Upper lobe of right lung (tissue), 1 donor: ENCODE results near the gene MYO16. TPM values are rescaled to one million over a fixed set of nuclear protein-coding genes. Genes with fewer than 3 reads are reported as not detected.

Source experiments
- ATAC-seq: fragments of 200-7000 bp; cut with Tn5 transposase; one replicate; pipeline ENCODE4 v1.9.1; 2020; ENCODE audit warnings: mild to moderate bottlenecking, moderate library complexity
- DNase-seq: peaks from one replicate; pipeline ENCODE4 v3.0.0-alpha.2; 2020
- H3K27ac ChIP-seq: fragments of 200-600 bp; one replicate; pipeline ENCODE4 v1.8.0; 2022
- H3K27me3 ChIP-seq: fragments of 200-600 bp; one replicate; pipeline ENCODE4 v1.8.0; 2022; ENCODE audit warnings: mild to moderate bottlenecking
- H3K36me3 ChIP-seq: fragments of 200-600 bp; one replicate; pipeline ENCODE4 v1.8.0; 2022
- H3K4me1 ChIP-seq: fragments of 200-600 bp; one replicate; pipeline ENCODE4 v1.8.0; 2022
- H3K4me3 ChIP-seq: fragments of 200-600 bp; one replicate; pipeline ENCODE4 v1.8.0; 2022; ENCODE audit warnings: mild to moderate bottlenecking
- H3K9me3 ChIP-seq: fragments of 200-600 bp; one replicate; pipeline ENCODE4 v1.8.0; 2022
- CTCF ChIP-seq: fragments of 200-600 bp; IDR thresholded peaks from one replicate; pipeline ENCODE4 v1.8.0; 2022; ENCODE audit warnings: antibody characterized with exemption
- intact Hi-C: fragments of 100-400 bp; cut with DNase I; formaldehyde crosslinking; loops from one replicate; pipeline ENCODE4 v1.11.0; 2022
- total RNA-seq: library from RNA; stranded (reverse); fragmentation: NEBNext Ultra II Directional; extraction: Animal tissue kit (Norgen Biotek cat#: 25700); gene quantifications from one replicate; pipeline ENCODE4 v1.2.1, GENCODE V29; 2021
- donor health status: DM: no; HTN: yes; CAD: no; lungs with severe emphysema.

Gene MYO16
- total RNA-seq, 1 donor from 2014 or later, result 0.46 TPM

GRCh38 chr13:109207622-109208021 is 578.2 kb downstream of the MYO16 start:
- H3K36me3 ChIP-seq, result no peaks in the 10 kb centered on the region
- no peaks in the 10 kb centered on the region for H3K9me3 ChIP-seq
- intact Hi-C loops, result loop anchor here (5.0 kb wide), 1 partner anchor 140 kb away; no protein-coding TSS in a partner anchor
- no peaks in the 10 kb centered on the region for H3K27me3 ChIP-seq
- no peak for TF ChIP-seq CTCF
- H3K4me1 ChIP-seq, result no peaks in the 10 kb centered on the region
- no peak overlapping the region for H3K4me3 ChIP-seq
- DNase-seq (no peak), ATAC-seq (no peak)
- H3K27ac ChIP-seq, result no peak overlapping the region

- DNase-seq (no peak), ATAC-seq (no peak)
- Histone ChIP-seq H3K27ac (no peak overlapping the region), H3K27me3 (no peaks in the 10 kb centered on the region), H3K9me3 (no peaks in the 10 kb centered on the region), H3K4me1 (no peaks in the 10 kb centered on the region), H3K4me3 (no peak overlapping the region), H3K36me3 (no peaks in the 10 kb centered on the region)
- TF ChIP-seq CTCF, result no peak
- intact Hi-C loops, result loop anchor here (5.0 kb wide), 1 partner anchor 139 kb away; no protein-coding TSS in a partner anchor
Observed at GRCh38 chr13:109208522-109208921, 579.1 kb downstream of the MYO16 start.

GRCh38 chr13:109209526-109209925 is 580.1 kb downstream of the MYO16 start:
- no peak for TF ChIP-seq CTCF
- intact Hi-C loops, result loop anchor here (5.0 kb wide), 1 partner anchor 138 kb away; no protein-coding TSS in a partner anchor

GRCh38 chr13:109211616-109212015 is 582.2 kb downstream of the MYO16 start:
- intact Hi-C loops, result no loop called here
- Histone ChIP-seq H3K4me3 (no peak overlapping the region), H3K27me3 (no peaks in the 10 kb centered on the region), H3K4me1 (no peaks in the 10 kb centered on the region), H3K36me3 (no peaks in the 10 kb centered on the region), H3K9me3 (no peaks in the 10 kb centered on the region), H3K27ac (no peak overlapping the region)
- ATAC-seq (no peak), DNase-seq (no peak)
- TF ChIP-seq CTCF, result no peak

More at GRCh38 chr13:109209526-109209925, 580.1 kb downstream of the MYO16 start:
- Histone ChIP-seq H3K27me3 (no peaks in the 10 kb centered on the region), H3K9me3 (no peaks in the 10 kb centered on the region), H3K36me3 (no peaks in the 10 kb centered on the region), H3K27ac (no peak overlapping the region), H3K4me1 (no peaks in the 10 kb centered on the region), H3K4me3 (no peak overlapping the region)
- ATAC-seq (no peak), DNase-seq (no peak)

- DNase-seq (no peak), ATAC-seq (peak; percentile 16)
- no peak overlapping the region for H3K4me3 ChIP-seq
- H3K36me3 ChIP-seq, result no peaks in the 10 kb centered on the region
- H3K27me3 ChIP-seq, result no peaks in the 10 kb centered on the region
- TF ChIP-seq CTCF, result no peak
- H3K27ac ChIP-seq, result no peak overlapping the region
- intact Hi-C loops, result no loop called here
- no peaks in the 10 kb centered on the region for H3K4me1 ChIP-seq
- no peaks in the 10 kb centered on the region for H3K9me3 ChIP-seq
Observed at GRCh38 chr13:109212650-109213049, 583.2 kb downstream of the MYO16 start.

- peak; percentile 49 for ATAC-seq
Observed at GRCh38 chr13:109213714-109214113, 584.3 kb downstream of the MYO16 start.

More at GRCh38 chr13:109213714-109214113, 584.3 kb downstream of the MYO16 start:
- no peaks in the 10 kb centered on the region for H3K27me3 ChIP-seq
- no peak for DNase-seq
- H3K9me3 ChIP-seq, result no peaks in the 10 kb centered on the region
- no peak overlapping the region for H3K27ac ChIP-seq
- intact Hi-C loops, result no loop called here
- TF ChIP-seq CTCF, result no peak
- no peak overlapping the region for H3K4me3 ChIP-seq
- no peaks in the 10 kb centered on the region for H3K4me1 ChIP-seq
- H3K36me3 ChIP-seq, result no peaks in the 10 kb centered on the region
